Colonic mucosa (tissue), 4 donors: ENCODE measurements around the gene C11orf16. TPM values are rescaled to one million over a fixed set of nuclear protein-coding genes. Genes with fewer than 3 reads are reported as not detected.
"Not testable (repeated sequence)": the region's sequence is repeated elsewhere in the genome, so short reads cannot be mapped to it uniquely, and the experiment has no call there.

Experiments used
- DNase-seq: peaks from one replicate; pipeline ENCODE4 v3.0.0-alpha.2; 2020
- H3K27ac ChIP-seq: fragments of 200-600 bp; one replicate; pipeline ENCODE4 v1.8.0; 2021
- H3K27me3 ChIP-seq: fragments of 200-600 bp; one replicate; pipeline ENCODE4 v1.8.0; 2021
- H3K36me3 ChIP-seq: fragments of 200-600 bp; one replicate; pipeline ENCODE4 v1.8.0; 2021
- H3K4me1 ChIP-seq: fragments of 200-600 bp; one replicate; pipeline ENCODE4 v1.8.0; 2021; ENCODE audit warnings: mild to moderate bottlenecking
- H3K4me3 ChIP-seq: fragments of 200-600 bp; one replicate; pipeline ENCODE4 v1.8.0; 2021
- H3K9ac ChIP-seq, 2 donors: one replicate each; pipeline ENCODE4 v1.7.0; 2013; ENCODE audit warnings: control low read depth in 2 of 2, low read depth in 2 of 2, low read length in 2 of 2
- H3K9me3 ChIP-seq: fragments of 200-600 bp; one replicate; pipeline ENCODE4 v1.8.0; 2021
- CTCF ChIP-seq: fragments of 200-600 bp; IDR thresholded peaks from one replicate; pipeline ENCODE4 v1.8.0; 2022; ENCODE audit warnings: antibody characterized with exemption, mild to moderate bottlenecking
- intact Hi-C: fragments of 100-400 bp; cut with DNase I; formaldehyde crosslinking; loops from one replicate; pipeline ENCODE4 v1.14.1; 2022
- total RNA-seq, 2 donors: library from RNA; stranded (reverse); fragmentation: NEBNext Ultra II Directional in 1 of 2; extraction: Animal tissue kit (Norgen Biotek cat#: 25700) in 1 of 2; gene quantifications; one replicate each; pipeline ENCODE4 v1.2.1, GENCODE V29; 2021
- donor health status: healthy.
- donor health status: DM: no; HTN: no; CAD: no.
- donor health status: DM: no; HTN: no; CAD: no.

C11orf16 gene
- total RNA-seq, 2 donors from 2014 or later = not detected

DNA sequence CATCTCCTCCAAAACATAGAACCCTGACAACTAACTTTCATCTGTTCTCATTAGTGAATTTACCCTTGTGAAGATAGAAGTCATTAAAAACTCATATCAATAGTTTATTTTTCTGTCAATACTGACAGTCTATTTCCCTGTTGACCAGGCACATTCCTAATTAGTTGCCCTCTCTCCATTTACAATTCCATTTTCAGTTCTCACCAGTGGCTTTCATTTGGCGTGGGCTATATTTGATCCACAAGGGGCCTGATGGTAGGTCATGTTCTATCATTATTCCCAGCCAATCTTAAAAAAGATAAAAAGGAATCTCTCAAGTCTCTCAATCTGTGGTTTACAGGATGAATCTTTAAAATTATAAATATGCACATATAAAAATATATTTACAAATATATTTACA, 25.6 kb downstream of the C11orf16 start:
- Histone ChIP-seq H3K9me3 (no peaks in the 10 kb centered on the region), H3K36me3 (no peaks in the 10 kb centered on the region), H3K27ac (no peak overlapping the region), H3K27me3 (no peaks in the 10 kb centered on the region), H3K4me1 (no peaks in the 10 kb centered on the region), H3K9ac (no peak overlapping the region), H3K4me3 (no peak overlapping the region)
- no peak for TF ChIP-seq CTCF
- DNase-seq = no peak
- intact Hi-C loops = no loop called here

- intact Hi-C loops = no loop called here
- Histone ChIP-seq H3K27ac (no peak overlapping the region), H3K4me1 (no peaks in the 10 kb centered on the region), H3K27me3 (no peaks in the 10 kb centered on the region), H3K9me3 (no peaks in the 10 kb centered on the region), H3K4me3 (no peak overlapping the region), H3K9ac (no peak overlapping the region), H3K36me3 (no peaks in the 10 kb centered on the region)
- TF ChIP-seq CTCF = no peak
- no peak for DNase-seq
These were observed 27.1 kb downstream of the C11orf16 start for GRCh38 chr11:8905528-8906165.

- intact Hi-C loops = no loop called here
- TF ChIP-seq CTCF = no peak
- no peaks in the 10 kb centered on the region for H3K27me3 ChIP-seq
- H3K4me3 ChIP-seq = no peak overlapping the region
- no peaks in the 10 kb centered on the region for H3K36me3 ChIP-seq
- H3K27ac ChIP-seq = no peak overlapping the region
- H3K9ac ChIP-seq = no peak overlapping the region
- no peaks in the 10 kb centered on the region for H3K4me1 ChIP-seq
- no peaks in the 10 kb centered on the region for H3K9me3 ChIP-seq
- DNase-seq = no peak
These were observed 33.5 kb downstream of the C11orf16 start for GRCh38 chr11:8899119-8899753.

- H3K4me3 ChIP-seq, H3K9ac ChIP-seq, H3K27me3 ChIP-seq, H3K4me1 ChIP-seq, H3K36me3 ChIP-seq, intact Hi-C loops, DNase-seq, H3K9me3 ChIP-seq, H3K27ac ChIP-seq: not testable (repeated sequence)
These were observed 41.6 kb downstream of the C11orf16 start for GRCh38 chr11:8891185-8891584.

- H3K4me1 ChIP-seq = no peaks in the 10 kb centered on the region
- H3K27ac ChIP-seq = no peak overlapping the region
- intact Hi-C loops = no loop called here
- no peaks in the 10 kb centered on the region for H3K27me3 ChIP-seq
- TF ChIP-seq CTCF = no peak
- no peak overlapping the region for H3K9ac ChIP-seq
- DNase-seq = no peak
- H3K9me3 ChIP-seq = no peaks in the 10 kb centered on the region
- H3K36me3 ChIP-seq = no peaks in the 10 kb centered on the region
- no peak overlapping the region for H3K4me3 ChIP-seq
These were observed 46.4 kb downstream of the C11orf16 start for GRCh38 chr11:8886322-8886721.

DNA sequence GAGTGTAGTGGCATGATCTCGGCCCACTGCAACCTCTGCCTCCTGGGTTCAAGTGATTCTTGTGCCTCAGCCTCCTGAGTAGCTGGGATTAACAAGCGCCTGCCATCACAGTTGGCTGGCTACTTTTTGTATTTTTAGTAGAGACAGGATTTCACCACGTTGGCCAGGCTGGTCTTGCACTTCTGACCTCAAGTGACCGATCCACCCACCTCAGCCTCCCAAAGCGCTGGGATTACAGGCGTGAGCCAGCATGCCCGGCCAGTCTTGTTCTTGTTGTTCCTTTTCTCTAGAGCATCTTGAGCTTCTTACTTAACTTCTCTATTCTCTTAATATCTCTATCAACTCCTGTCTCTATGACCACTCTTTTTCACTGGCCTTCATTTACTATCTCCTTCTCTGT, 51.2 kb downstream of the C11orf16 start:
- H3K4me1 ChIP-seq, DNase-seq, H3K27ac ChIP-seq, H3K9me3 ChIP-seq, H3K9ac ChIP-seq, H3K4me3 ChIP-seq, H3K27me3 ChIP-seq, H3K36me3 ChIP-seq, intact Hi-C loops: not testable (repeated sequence)
